ENCODE results near the gene ANO10.

The ANO10 gene

DNA sequence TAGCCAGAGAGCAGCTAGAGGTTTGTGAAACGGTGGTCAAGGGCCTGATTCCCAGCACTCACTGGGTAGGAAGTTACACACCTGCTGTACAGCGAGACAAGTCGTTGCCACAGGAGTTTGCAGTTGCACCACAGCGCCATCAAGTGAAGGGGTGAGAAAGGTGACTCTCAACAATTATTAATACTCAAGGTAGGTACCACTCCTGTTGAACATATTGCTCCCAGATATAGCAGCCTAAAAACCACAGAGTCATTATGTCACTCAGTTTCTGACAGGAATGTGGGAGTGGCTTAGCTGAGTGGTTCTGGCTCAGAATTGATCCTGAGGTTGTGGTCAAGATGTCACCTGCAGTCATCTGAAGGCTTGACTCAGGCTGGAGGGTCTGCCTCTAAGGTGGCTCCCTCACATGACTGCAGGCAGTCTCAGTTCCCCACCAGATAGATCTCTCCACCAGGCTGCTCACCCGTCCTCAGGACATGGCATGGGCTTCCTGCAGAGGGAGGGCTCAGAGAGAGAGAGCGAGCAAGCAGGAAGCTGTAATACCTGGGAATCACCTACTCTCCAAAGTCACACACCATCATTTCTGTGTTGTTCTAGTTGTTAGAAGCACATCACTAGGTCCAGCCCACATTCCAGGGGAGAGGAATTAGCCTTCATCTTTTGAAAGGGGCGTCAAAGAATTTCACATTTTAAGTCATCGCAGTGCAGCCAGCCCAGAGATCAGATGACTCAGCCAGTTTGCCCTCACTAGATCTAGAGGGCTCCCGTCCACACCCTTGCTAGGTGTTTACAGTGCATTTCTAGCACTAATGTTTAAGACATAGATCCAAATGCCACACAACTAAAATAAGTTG lies 17.0 kb upstream of the ANO10 start:
- DNase-seq: peak; percentile 29 to 47
- H3K27me3 Mint-ChIP-seq: peaks cover 3% of the 10 kb centered on the region

DNA sequence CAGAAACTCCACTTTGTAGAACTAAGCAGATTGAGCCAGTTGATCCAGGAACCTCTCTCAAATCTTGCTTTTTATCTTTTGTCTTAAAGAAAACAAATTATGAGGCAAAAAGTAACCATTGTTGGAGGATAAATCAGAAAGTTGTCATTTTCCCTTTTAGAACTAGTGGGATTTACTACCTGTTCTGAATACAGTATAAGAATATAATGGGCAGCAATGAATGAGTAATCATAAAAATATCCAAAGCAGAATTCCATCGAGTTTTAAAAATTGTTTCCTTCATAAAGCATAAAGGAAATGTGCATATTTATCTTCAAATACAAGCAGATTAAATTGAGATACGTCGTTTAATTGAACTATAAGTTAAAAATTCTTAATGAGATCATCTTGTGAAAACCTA lies 15.9 kb upstream of the ANO10 start:
- Mint-ChIP-seq H3K27ac (no peak overlapping the region), H3K4me1 (peaks cover 8% of the 10 kb centered on the region), H3K4me3 (no peak overlapping the region), H3K9me3 (no peaks in the 10 kb centered on the region), H3K27me3 (no peaks in the 10 kb centered on the region)
- ATAC-seq: no peak
- no peak for DNase-seq

More for the DNA sequence above, 17.0 kb upstream of the ANO10 start:
- Mint-ChIP-seq H3K4me3 (peak overlapping the region in 1 of 2 donors; percentile 37), H3K4me1 (peaks cover 8% of the 10 kb centered on the region), H3K27ac (no peak overlapping the region), H3K9me3 (no peaks in the 10 kb centered on the region)
- ATAC-seq: peak; percentile 72

DNA sequence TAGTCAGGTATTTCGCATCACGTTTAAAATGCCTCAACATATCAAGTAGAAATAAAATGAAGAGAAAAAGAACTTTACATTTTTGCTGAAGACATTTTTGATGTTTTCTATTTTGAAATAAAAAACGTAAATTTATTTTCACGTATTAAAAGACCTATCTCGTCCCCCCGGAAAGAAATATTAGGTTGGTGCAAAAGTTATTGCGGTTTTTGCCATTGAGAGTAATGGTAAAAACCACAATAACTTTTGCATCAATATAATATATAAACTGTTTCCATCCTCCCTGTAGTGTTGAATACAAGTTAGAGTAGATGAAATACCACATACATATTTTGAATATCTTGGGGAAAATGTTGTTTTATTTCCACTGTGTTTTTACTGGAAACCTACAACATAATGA lies 11.2 kb upstream of the ANO10 start:
- peaks cover 10% of the 10 kb centered on the region for H3K27me3 Mint-ChIP-seq
- H3K27ac Mint-ChIP-seq: no peak overlapping the region
- H3K4me1 Mint-ChIP-seq: peaks cover 22% of the 10 kb centered on the region
- H3K4me3 Mint-ChIP-seq: no peak overlapping the region
- H3K9me3 Mint-ChIP-seq: peaks cover 7 to 10% of the 10 kb centered on the region in 2 donors
- DNase-seq (no peak), ATAC-seq (no peak)

DNA sequence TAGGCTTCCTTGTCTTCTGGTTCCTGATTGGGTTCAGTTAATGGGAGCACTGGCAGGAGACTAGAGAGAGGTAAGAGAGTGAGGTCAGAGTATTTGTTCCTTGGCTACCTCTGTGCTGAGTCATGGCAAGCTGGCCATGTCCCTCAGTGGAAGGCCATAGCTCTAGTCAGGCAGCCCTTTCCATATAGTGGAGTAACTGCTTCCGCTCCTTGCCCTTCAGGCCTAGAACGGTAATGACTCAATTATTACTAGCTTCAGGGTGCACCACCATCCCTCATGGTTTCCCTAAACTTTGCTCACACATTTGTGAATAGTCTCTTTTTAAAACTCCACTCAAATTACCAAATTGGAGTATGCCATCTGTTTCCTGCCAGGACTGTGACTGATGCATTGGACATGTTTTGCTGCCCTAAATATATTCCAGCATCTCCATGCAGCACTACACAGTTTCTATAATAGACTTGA lies 10.5 kb upstream of the ANO10 start:
- DNase-seq: no peak

DNA sequence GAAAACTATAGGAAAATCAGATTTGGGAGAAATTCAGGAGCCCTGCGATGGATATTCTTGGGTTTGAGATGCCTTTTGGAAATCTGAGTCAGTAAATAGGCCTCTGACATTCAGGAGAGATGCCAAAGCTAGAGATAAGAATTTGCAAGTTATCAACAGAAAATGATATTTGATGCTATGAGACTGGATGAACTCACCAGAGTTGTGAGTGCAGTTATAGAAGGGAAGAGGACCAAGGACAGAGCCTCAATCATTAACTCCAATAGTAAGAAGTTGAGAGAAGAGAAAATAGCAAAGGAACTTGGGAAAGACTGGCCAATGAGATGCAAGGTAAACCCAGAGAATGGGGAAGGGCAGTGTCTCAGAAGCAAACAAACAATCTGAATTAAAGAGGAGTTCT lies 7.9 kb upstream of the ANO10 start:
- H3K4me1 Mint-ChIP-seq: peaks cover 30% of the 10 kb centered on the region
- H3K27ac Mint-ChIP-seq: peak overlapping the region; percentile 93 to 99
- ATAC-seq (no peak), DNase-seq (no peak)
- H3K27me3 Mint-ChIP-seq: peaks cover 10% of the 10 kb centered on the region
- H3K4me3 Mint-ChIP-seq: peak overlapping the region; percentile 57 to 70
- H3K9me3 Mint-ChIP-seq: peaks cover 7 to 10% of the 10 kb centered on the region in 2 donors

More for the DNA sequence above, 10.5 kb upstream of the ANO10 start:
- H3K27ac Mint-ChIP-seq: no peak overlapping the region
- no peak for ATAC-seq
- no peak overlapping the region for H3K4me3 Mint-ChIP-seq
- H3K9me3 Mint-ChIP-seq: peaks cover 7 to 10% of the 10 kb centered on the region in 2 donors
- H3K27me3 Mint-ChIP-seq: peaks cover 10% of the 10 kb centered on the region
- peaks cover 22% of the 10 kb centered on the region for H3K4me1 Mint-ChIP-seq

DNA sequence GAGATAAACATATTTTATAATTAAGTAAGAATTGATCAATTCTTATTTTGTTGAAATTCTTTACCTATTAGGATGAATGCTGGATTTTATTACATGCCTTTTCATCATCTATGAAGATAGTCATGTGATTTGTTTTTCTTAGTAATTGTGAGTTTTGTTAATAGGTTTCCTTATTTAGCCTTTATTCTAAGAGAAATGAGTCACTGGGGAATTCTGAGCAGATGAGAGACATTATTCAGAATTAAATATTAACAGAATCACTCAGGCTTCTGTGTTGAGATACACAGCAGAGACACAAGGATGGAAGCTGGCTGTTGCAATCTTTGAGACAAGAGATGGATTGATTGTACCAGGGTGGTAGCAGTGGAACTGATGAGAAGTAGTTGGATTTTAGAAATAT lies 7.4 kb upstream of the ANO10 start:
- peak overlapping the region; percentile 57 to 70 for H3K4me3 Mint-ChIP-seq
- DNase-seq: no peak
- H3K4me1 Mint-ChIP-seq: peaks cover 30% of the 10 kb centered on the region
- peak overlapping the region; percentile 93 to 99 for H3K27ac Mint-ChIP-seq
- H3K27me3 Mint-ChIP-seq: peaks cover 10% of the 10 kb centered on the region
- H3K9me3 Mint-ChIP-seq: peaks cover 7 to 13% of the 10 kb centered on the region in 2 donors
- ATAC-seq: peak; percentile 79

DNA sequence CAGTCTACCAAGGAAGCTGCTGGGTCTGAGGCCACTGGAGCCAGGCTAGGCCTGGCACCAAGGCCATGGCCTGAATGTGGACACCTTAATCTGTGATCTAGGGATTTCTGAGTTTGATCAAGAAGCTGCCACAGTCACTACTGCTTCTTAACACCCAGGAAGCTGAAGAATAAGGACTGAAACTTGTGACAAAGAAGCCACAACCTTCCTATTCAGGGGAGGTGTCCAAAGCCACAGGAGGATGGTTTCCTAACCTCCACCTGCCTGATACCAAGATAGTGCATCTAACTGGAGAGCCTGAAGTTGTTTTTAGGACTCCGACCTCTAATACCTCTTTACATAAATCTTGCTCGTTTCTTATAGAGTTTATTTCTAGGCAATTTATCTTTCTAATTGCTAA lies 5.5 kb upstream of the ANO10 start:
- H3K27me3 Mint-ChIP-seq: peaks cover 10% of the 10 kb centered on the region
- H3K9me3 Mint-ChIP-seq: peaks cover 7 to 14% of the 10 kb centered on the region in 2 donors
- peak in 1 of 2 donors; percentile 23 for DNase-seq
- ATAC-seq: peak; percentile 86
- peaks cover 36% of the 10 kb centered on the region for H3K4me1 Mint-ChIP-seq
- H3K27ac Mint-ChIP-seq: peak overlapping the region; percentile 24 to 80
- peak overlapping the region; percentile 58 to 72 for H3K4me3 Mint-ChIP-seq

DNA sequence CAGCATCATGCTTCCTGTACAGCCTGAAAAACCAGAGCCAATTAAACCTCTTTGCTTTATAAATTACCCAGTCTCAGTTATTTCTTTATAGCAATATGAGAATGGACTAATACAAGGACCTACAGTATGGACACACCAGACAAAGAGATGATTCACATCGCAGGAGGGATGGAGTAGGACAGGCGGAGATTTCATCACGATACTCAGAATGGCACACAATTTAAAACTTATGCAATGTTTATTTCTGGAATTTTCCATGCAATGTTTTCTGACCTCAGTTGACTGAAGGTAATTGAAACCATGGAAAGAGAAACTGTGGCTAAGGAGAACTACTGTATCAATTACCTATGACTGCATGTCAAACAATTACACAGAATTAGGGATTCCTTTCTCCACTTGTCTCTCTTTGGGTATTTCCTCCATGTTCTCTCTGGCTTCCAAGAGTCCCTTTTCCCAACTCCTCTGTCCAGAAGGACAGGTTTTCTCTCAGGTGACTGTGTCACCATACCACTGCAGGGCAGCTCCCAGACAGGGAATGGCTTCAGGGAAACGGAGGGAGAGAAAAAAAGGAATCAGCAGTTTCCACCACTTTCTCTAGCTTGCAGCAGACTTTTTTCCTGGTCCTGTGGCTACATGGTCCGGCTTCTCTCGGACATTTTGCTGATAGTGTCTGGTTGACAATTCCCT lies 3.0 kb upstream of the ANO10 start:
- Mint-ChIP-seq H3K27me3 (no peaks in the 10 kb centered on the region), H3K27ac (no peak overlapping the region), H3K4me1 (peaks cover 42% of the 10 kb centered on the region), H3K4me3 (no peak overlapping the region), H3K9me3 (peaks cover 7 to 14% of the 10 kb centered on the region in 2 donors)
- ATAC-seq: no peak
- no peak for DNase-seq

DNA sequence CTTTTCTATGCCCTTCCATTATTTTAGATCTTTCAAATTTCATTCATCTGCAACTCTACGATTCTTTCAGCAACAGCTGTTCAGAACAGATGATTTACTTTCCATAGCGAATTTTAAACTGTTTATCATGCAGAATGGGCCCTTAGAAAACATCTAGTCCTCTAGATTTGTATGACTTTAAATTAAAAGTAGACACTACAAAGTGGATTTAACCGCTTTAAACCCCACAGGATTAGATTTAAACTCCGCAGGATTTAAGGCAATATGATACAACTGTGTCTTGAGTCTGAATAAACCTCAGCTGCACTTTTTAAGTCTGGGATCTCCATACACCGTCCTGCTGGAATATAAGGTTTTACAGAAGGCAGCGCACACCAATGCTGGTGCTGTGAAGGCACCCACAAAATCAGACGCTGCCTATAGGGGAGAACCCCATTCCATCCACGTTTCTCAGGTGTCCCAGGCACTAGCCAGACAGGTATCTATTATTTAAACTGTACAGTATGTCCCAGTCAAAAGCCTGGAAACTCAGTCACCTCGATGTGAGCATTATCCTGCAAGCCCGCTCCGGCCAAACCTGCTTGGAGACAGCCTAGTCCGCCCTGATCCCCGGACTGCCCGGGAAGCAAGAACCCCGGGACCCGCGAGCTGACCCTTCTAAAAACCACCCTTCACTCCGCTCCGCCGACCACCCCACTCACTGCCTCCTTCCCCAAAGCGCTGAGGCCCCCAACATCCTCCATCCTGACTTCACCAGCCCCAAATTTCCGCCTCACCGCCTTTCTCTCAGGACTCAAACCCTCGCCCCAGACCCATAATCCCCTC lies 768 bp downstream of the ANO10 start:
- Mint-ChIP-seq H3K4me1 (peaks cover 23% of the 10 kb centered on the region), H3K4me3 (peak overlapping the region; percentile 87 to 91), H3K27ac (peak overlapping the region; percentile 41 to 86), H3K27me3 (no peaks in the 10 kb centered on the region), H3K9me3 (peaks cover 0 to 5% of the 10 kb centered on the region in 2 donors)
- DNase-seq (no peak), ATAC-seq (peak; percentile 2)

DNA sequence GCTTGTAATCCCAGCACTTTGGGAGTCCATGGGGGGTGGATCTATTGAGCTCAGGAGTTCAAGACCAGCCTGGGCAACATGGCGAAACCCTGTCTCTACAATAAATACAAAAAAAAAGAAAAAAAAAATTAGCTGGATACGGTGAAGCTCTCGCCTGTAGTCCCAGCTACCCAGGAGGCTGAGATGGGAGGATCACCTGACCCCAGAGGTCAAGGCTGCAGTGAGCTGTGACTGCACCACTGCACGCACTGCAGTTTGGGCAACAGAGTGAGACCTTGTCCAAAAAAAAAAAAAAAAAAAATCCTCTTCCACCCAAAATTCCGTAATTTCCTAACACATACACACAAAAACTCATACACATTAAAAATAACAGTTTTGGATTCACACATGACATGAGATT lies 2.2 kb downstream of the ANO10 start:
- H3K27me3 Mint-ChIP-seq: no peaks in the 10 kb centered on the region
- no peak overlapping the region for H3K27ac Mint-ChIP-seq
- peaks cover 0 to 4% of the 10 kb centered on the region in 2 donors for H3K9me3 Mint-ChIP-seq
- no peak overlapping the region for H3K4me3 Mint-ChIP-seq
- DNase-seq: no peak
- no peak for ATAC-seq
- H3K4me1 Mint-ChIP-seq: peaks cover 23% of the 10 kb centered on the region

DNA sequence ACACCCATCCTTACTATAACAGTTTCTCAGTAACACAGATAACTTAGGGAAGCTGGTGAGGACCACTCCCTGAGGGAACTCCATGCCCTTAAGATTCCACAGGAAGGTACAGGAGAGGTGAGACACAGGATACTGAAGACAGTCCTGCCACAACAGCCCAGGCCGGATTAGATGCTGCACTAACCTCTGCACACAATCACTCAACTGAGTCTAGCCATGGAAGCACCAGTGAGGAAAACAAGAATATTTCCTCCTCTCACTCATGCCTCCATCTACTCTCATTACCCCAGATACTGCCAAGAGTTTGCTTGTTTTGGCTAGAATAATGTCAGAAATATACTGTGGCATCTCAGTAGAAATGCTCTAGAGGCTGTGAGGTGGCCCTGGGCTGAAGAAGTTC lies 3.7 kb downstream of the ANO10 start:
- Mint-ChIP-seq H3K27me3 (no peaks in the 10 kb centered on the region), H3K9me3 (no peaks in the 10 kb centered on the region), H3K4me1 (peaks cover 23% of the 10 kb centered on the region), H3K27ac (no peak overlapping the region), H3K4me3 (no peak overlapping the region)
- DNase-seq (no peak), ATAC-seq (no peak)

DNA sequence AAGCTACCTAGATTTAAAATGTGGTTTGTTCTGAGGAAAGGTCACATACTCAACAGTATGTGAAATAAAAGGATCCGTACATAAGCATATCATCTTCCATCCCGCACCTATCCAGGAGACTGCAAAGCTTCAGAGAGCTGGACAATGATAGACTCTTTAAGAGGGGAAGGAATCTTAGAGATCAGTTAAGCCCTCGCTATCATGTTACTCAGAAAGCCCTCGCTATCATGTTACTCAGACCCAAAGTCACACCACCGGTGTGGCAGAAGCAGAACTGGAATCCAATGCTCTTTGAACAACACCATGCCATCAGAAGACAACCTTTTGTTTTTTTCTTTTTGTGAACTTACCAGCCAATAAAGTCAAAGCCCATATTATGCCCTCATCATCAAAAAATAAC lies 5.8 kb downstream of the ANO10 start:
- no peak for ATAC-seq
- H3K9me3 Mint-ChIP-seq: no peaks in the 10 kb centered on the region
- no peak overlapping the region for H3K4me3 Mint-ChIP-seq
- no peaks in the 10 kb centered on the region for H3K27me3 Mint-ChIP-seq
- no peak for DNase-seq
- H3K4me1 Mint-ChIP-seq: peaks cover 8% of the 10 kb centered on the region
- peak overlapping the region in 1 of 2 donors; percentile 2 for H3K27ac Mint-ChIP-seq

DNA sequence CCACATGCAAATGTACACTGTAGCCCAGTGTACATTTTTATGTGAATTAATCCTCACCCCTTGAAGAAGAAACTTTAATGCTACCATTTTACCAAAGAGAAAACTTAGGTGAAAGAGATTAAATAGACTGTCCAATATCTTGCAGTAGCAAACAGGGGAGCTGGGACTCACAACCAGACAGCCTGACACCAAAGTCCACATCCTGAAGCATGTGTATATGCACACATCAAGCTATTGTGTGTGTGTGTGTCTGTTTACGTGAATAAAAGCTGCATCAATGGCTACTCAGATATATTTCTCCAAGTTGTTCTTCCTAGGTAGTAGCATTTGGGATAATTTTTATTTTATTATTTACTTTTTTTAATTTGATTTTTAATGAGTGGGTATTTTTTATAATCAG lies 6.7 kb downstream of the ANO10 start:
- H3K9me3 Mint-ChIP-seq: no peaks in the 10 kb centered on the region
- no peaks in the 10 kb centered on the region for H3K4me1 Mint-ChIP-seq
- ATAC-seq (no peak), DNase-seq (no peak)
- no peak overlapping the region for H3K4me3 Mint-ChIP-seq
- no peaks in the 10 kb centered on the region for H3K27me3 Mint-ChIP-seq
- H3K27ac Mint-ChIP-seq: no peak overlapping the region

DNA sequence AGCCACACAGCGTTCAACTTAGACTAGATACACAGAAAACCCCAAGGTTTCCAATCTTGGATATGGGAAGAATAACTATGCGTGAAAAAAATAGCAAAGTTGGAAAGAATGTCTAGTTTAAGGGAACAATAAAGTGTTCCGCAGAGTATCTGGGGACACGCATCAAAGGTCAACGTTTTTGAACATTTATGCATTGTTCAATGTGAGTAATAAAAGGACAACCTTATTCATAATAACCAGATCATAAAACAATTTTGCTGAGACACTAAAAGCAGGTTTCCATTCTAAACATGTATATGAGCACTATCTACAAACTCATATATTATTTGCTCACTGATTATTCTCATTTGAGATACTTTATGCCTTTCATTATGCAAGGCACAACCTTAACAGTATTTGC lies 7.8 kb downstream of the ANO10 start:
- DNase-seq (no peak), ATAC-seq (no peak)
- no peaks in the 10 kb centered on the region for H3K27me3 Mint-ChIP-seq
- H3K4me1 Mint-ChIP-seq: no peaks in the 10 kb centered on the region
- H3K4me3 Mint-ChIP-seq: no peak overlapping the region
- no peak overlapping the region for H3K27ac Mint-ChIP-seq
- H3K9me3 Mint-ChIP-seq: no peaks in the 10 kb centered on the region

DNA sequence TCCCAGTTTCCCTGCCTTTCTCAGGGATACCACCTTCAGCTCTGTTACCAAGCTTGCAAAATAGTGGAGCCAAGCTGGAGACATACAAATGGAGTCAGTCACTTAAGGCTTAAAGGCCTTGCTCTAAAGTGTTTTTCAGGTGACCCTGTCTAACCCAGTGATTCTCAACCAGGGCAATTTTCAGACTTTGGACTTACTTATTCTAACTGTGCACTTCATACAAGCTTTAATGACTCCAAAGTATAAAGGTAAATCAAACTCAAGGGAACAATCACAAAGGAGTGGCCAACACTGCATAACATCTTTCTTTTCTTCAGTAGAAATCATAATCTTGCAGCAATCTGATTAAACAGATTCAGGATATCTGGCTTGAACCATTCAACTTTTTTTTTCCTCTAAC lies 9.4 kb downstream of the ANO10 start:
- ATAC-seq (no peak), DNase-seq (no peak)
- Mint-ChIP-seq H3K27me3 (no peaks in the 10 kb centered on the region), H3K27ac (no peak overlapping the region), H3K9me3 (no peaks in the 10 kb centered on the region), H3K4me3 (no peak overlapping the region), H3K4me1 (no peaks in the 10 kb centered on the region)

All from stimulated activated naive CD8-positive, alpha-beta T cell treated with anti-CD3 and anti-CD28 coated beads, Interleukin-15, amount 100 ng/mL, for 72 hours (primary cell).